Measurements from ENCODE around the gene PAOX. TPM values are rescaled to one million over a fixed set of nuclear protein-coding genes. Genes with fewer than 3 reads are reported as not detected.
A peak's percentile ranks its signal among the peaks of the same experiment; 100 is the strongest.
"Not testable (repeated sequence)": the region's sequence is repeated elsewhere in the genome, so short reads cannot be mapped to it uniquely, and the experiment has no call there.

The PAOX gene
- total RNA-seq, 1 donor from 2014 or later, result 6.3 TPM

- no peak for DNase-seq (ENCODE audit: low spot score)
- H3K27ac Mint-ChIP-seq (ENCODE audit: unreplicated experiment), result no peak overlapping the region
- no peaks in the 10 kb centered on the region for H3K9me3 Mint-ChIP-seq (ENCODE audit: low read depth)
- no peak overlapping the region for H3K4me3 Mint-ChIP-seq (ENCODE audit: unreplicated experiment)
- H3K4me1 Mint-ChIP-seq (ENCODE audit: low read depth), result no peaks in the 10 kb centered on the region
- no peaks in the 10 kb centered on the region for H3K27me3 Mint-ChIP-seq (ENCODE audit: low read depth)
- TF ChIP-seq CTCF (IDR thresholded peaks at IDR 0.05), result no peak
- H3K36me3 Mint-ChIP-seq (ENCODE audit: low read depth), result peaks cover 30% of the 10 kb centered on the region
Observed at GRCh38 chr10:133366130-133366478, 13.0 kb upstream of the PAOX start.

- H3K9me3 Mint-ChIP-seq (ENCODE audit: low read depth), result no peaks in the 10 kb centered on the region
- no peak for DNase-seq (ENCODE audit: low spot score)
- no peak for TF ChIP-seq CTCF (IDR thresholded peaks at IDR 0.05)
- H3K27me3 Mint-ChIP-seq (ENCODE audit: low read depth), result no peaks in the 10 kb centered on the region
- peaks cover 27% of the 10 kb centered on the region for H3K36me3 Mint-ChIP-seq (ENCODE audit: low read depth)
- no peak overlapping the region for H3K4me3 Mint-ChIP-seq (ENCODE audit: unreplicated experiment)
- no peak overlapping the region for H3K27ac Mint-ChIP-seq (ENCODE audit: unreplicated experiment)
- no peaks in the 10 kb centered on the region for H3K4me1 Mint-ChIP-seq (ENCODE audit: low read depth)
Observed at GRCh38 chr10:133366751-133367150, 12.3 kb upstream of the PAOX start.

- not testable (repeated sequence) for DNase-seq (ENCODE audit: low spot score); H3K9me3 Mint-ChIP-seq (ENCODE audit: low read depth); H3K4me1 Mint-ChIP-seq (ENCODE audit: low read depth); H3K4me3 Mint-ChIP-seq (ENCODE audit: unreplicated experiment); H3K27ac Mint-ChIP-seq (ENCODE audit: unreplicated experiment); H3K27me3 Mint-ChIP-seq (ENCODE audit: low read depth)
- H3K36me3 Mint-ChIP-seq (ENCODE audit: low read depth), result peaks cover 22% of the 10 kb centered on the region
Observed at GRCh38 chr10:133367461-133367860, 11.6 kb upstream of the PAOX start.

- no peak overlapping the region for H3K4me3 Mint-ChIP-seq (ENCODE audit: unreplicated experiment)
- no peak overlapping the region for H3K27ac Mint-ChIP-seq (ENCODE audit: unreplicated experiment)
Observed at GRCh38 chr10:133368153-133368552, 10.9 kb upstream of the PAOX start.

GRCh38 chr10:133370030-133370786, 8.9 kb upstream of the PAOX start:
- no peak for DNase-seq (ENCODE audit: low spot score)
- no peak for TF ChIP-seq CTCF (IDR thresholded peaks at IDR 0.05)
- Mint-ChIP-seq H3K4me3 (ENCODE audit: unreplicated experiment) (no peak overlapping the region), H3K4me1 (ENCODE audit: low read depth) (peaks cover 14% of the 10 kb centered on the region), H3K36me3 (ENCODE audit: low read depth) (peaks cover 13% of the 10 kb centered on the region), H3K27ac (ENCODE audit: unreplicated experiment) (no peak overlapping the region), H3K9me3 (ENCODE audit: low read depth) (no peaks in the 10 kb centered on the region), H3K27me3 (ENCODE audit: low read depth) (no peaks in the 10 kb centered on the region)

More at GRCh38 chr10:133368153-133368552, 10.9 kb upstream of the PAOX start:
- H3K4me1 Mint-ChIP-seq (ENCODE audit: low read depth), result peaks cover 8% of the 10 kb centered on the region
- TF ChIP-seq CTCF (IDR thresholded peaks at IDR 0.05), result no peak
- peaks cover 19% of the 10 kb centered on the region for H3K36me3 Mint-ChIP-seq (ENCODE audit: low read depth)
- no peaks in the 10 kb centered on the region for H3K27me3 Mint-ChIP-seq (ENCODE audit: low read depth)
- no peak for DNase-seq (ENCODE audit: low spot score)
- no peaks in the 10 kb centered on the region for H3K9me3 Mint-ChIP-seq (ENCODE audit: low read depth)

GRCh38 chr10:133372507-133372906, 6.6 kb upstream of the PAOX start:
- H3K27me3 Mint-ChIP-seq (ENCODE audit: low read depth), result no peaks in the 10 kb centered on the region
- H3K4me1 Mint-ChIP-seq (ENCODE audit: low read depth), result peaks cover 14% of the 10 kb centered on the region
- H3K27ac Mint-ChIP-seq (ENCODE audit: unreplicated experiment), result peak overlapping the region; percentile 69
- no peak for TF ChIP-seq CTCF (IDR thresholded peaks at IDR 0.05)
- H3K9me3 Mint-ChIP-seq (ENCODE audit: low read depth), result no peaks in the 10 kb centered on the region
- H3K36me3 Mint-ChIP-seq (ENCODE audit: low read depth), result peaks cover 11% of the 10 kb centered on the region
- DNase-seq (ENCODE audit: low spot score), result no peak
- peak overlapping the region; percentile 63 for H3K4me3 Mint-ChIP-seq (ENCODE audit: unreplicated experiment)

Measured in chondrocyte (in vitro differentiated cells).